Transverse colon (tissue), 4 donors: ENCODE data around the gene TRIM9. TPM values are rescaled to one million over a fixed set of nuclear protein-coding genes. Genes with fewer than 3 reads are reported as not detected.

Source experiments
- DNase-seq: peaks from one replicate; pipeline ENCODE4 v3.0.0-alpha.2; 2019
- H3K27ac ChIP-seq, 4 donors: fragments of 200-600 bp; sonication (generic); 2 replicates each; pipeline ENCODE4 v1.5.1; 2016 to 2018; ENCODE audit warnings: inconsistent platforms in 4 of 4
- H3K27me3 ChIP-seq: fragments of 200-600 bp; sonication (generic); 2 replicates; pipeline ENCODE4 v1.5.1; 2017; ENCODE audit warnings: inconsistent platforms
- H3K36me3 ChIP-seq, 4 donors: fragments of 200-600 bp; sonication (generic); 2 replicates each; pipeline ENCODE4 v1.5.1; 2017 to 2019; ENCODE audit warnings: inconsistent platforms in 4 of 4
- H3K4me1 ChIP-seq, 4 donors: fragments of 200-600 bp; sonication (generic); 2 replicates each; pipeline ENCODE4 v1.5.1; 2017 to 2020; ENCODE audit warnings: inconsistent platforms in 4 of 4
- H3K4me3 ChIP-seq, 4 donors: fragments of 200-600 bp; sonication (generic); 1 replicate in 1 of 4; 2 replicates in 3 of 4; pipeline versions ENCODE4 v1.5.1 to v1.6.1; 2017 to 2019; ENCODE audit warnings: inconsistent platforms in 4 of 4
- H3K9me3 ChIP-seq, 2 donors: fragments of 200-600 bp; sonication (generic); 2 replicates each; pipeline ENCODE4 v1.5.1; 2017 to 2019; ENCODE audit warnings: inconsistent platforms in 2 of 2
- EP300 ChIP-seq: sonication (generic); formaldehyde crosslinking; IDR thresholded peaks from one replicate; pipeline ENCODE4 v1.6.1; 2017; ENCODE audit warnings: antibody characterized with exemption, low read depth
- POLR2A ChIP-seq: fragments of 450-650 bp; IDR thresholded peaks from one replicate; pipeline ENCODE4 v1.6.1; 2016; ENCODE audit warnings: antibody characterized with exemption, mild to moderate bottlenecking, moderate library complexity
- POLR2AphosphoS5 ChIP-seq, 3 donors: sonication (generic); formaldehyde crosslinking; IDR thresholded peaks; one replicate each; pipeline ENCODE4 v1.6.1; 2016; ENCODE audit warnings: antibody characterized with exemption in 3 of 3
- WGBS, 2 donors: methylation state at CpG; one replicate each; pipeline ENCODE4 v1.1.5; 2018; ENCODE audit warnings: low coverage in 1 of 2; 5-methylcytosine and 5-hydroxymethylcytosine counted together
- in situ Hi-C, 4 donors: fragments of 200-750 bp; cut with MboI; loops; one replicate each; pipeline versions ENCODE4 v1.15.0 to v1.15.1; 2017; ENCODE audit warnings: low sequenced_read_pairs in 3 of 4, low pct_ligation_motif_present in 1 of 4, low pct_unique_long_range_greater_than_20kb in 1 of 4
- intact Hi-C: fragments of 100-400 bp; cut with DNase I; formaldehyde crosslinking; loops from one replicate; pipeline ENCODE4 v1.15.1; 2023; ENCODE audit warnings: low total_unique reads
- total RNA-seq, 4 donors: library from RNA; depleted of rRNA; stranded (reverse); fragments of >200 nt; gene quantifications; one replicate each; pipeline ENCODE4 v1.1.0, GENCODE V29; 2016
- TF ChIP-seq, protein P1 (sequence below), 5 experiments: fragments of 200-600 bp in 3 of 5; fragments of 450-650 bp in 2 of 5; sonication (generic) in 3 of 5; IDR thresholded peaks; 1 replicate in 2 of 5; 2 replicates in 3 of 5; pipeline ENCODE4 v1.5.1; 2016 to 2017; ENCODE audit warnings: antibody characterized with exemption in 5 of 5, inconsistent platforms in 3 of 5, mild to moderate bottlenecking in 2 of 5, moderate library complexity in 1 of 5

The TRIM9 gene
- total RNA-seq, 4 donors from 2014 or later: 9.2 to 21.3 (median 16.1) TPM

DNA sequence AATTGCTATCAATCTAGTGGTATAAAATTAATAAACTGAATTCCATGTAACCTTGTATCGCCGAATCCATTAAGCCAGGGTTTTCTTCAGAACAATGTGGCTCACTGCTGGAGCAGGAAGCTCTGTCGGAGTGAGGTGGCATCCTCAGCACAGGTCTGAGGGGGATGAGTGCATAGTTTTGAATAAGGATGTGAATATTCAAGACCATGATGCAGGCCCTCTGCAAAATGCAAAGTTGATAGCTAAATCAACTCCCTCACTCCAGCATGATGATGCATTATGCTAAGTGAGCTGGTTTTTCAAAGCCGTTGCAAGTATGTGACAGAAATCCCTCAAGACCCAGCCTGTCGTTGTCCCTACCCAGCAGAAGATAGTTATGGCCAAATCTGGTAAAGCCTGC, 53.0 kb downstream of the TRIM9 start:
- Histone ChIP-seq H3K27ac (no peak overlapping the region), H3K27me3 (no peaks in the 10 kb centered on the region), H3K4me1 (no peaks in the 10 kb centered on the region), H3K36me3 (no peaks in the 10 kb centered on the region), H3K9me3 (no peaks in the 10 kb centered on the region), H3K4me3 (no peak overlapping the region)
- TF ChIP-seq POLR2AphosphoS5 (IDR thresholded peaks at IDR 0.05) (no peak), POLR2A (no peak), EP300 (no peak)
- TF ChIP-seq, protein P1, sequence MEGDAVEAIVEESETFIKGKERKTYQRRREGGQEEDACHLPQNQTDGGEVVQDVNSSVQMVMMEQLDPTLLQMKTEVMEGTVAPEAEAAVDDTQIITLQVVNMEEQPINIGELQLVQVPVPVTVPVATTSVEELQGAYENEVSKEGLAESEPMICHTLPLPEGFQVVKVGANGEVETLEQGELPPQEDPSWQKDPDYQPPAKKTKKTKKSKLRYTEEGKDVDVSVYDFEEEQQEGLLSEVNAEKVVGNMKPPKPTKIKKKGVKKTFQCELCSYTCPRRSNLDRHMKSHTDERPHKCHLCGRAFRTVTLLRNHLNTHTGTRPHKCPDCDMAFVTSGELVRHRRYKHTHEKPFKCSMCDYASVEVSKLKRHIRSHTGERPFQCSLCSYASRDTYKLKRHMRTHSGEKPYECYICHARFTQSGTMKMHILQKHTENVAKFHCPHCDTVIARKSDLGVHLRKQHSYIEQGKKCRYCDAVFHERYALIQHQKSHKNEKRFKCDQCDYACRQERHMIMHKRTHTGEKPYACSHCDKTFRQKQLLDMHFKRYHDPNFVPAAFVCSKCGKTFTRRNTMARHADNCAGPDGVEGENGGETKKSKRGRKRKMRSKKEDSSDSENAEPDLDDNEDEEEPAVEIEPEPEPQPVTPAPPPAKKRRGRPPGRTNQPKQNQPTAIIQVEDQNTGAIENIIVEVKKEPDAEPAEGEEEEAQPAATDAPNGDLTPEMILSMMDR (IDR thresholded peaks at IDR 0.05): no peak
- intact Hi-C loops: no loop called here
- 76 to 82% methylated on average over 4 to 5 of the region's 5 CpGs for WGBS, 2 donors
- in situ Hi-C loops: no loop called here
- DNase-seq: no peak

GRCh38 chr14:51041108-51041531, 53.8 kb downstream of the TRIM9 start:
- no peak overlapping the region for H3K4me3 ChIP-seq
- H3K27me3 ChIP-seq: no peaks in the 10 kb centered on the region
- WGBS, 2 donors: 65 to 91% methylated on average over 1 to 5 of the region's 5 CpGs
- peak; percentile 23 for DNase-seq
- intact Hi-C loops: no loop called here
- no peaks in the 10 kb centered on the region for H3K4me1 ChIP-seq
- H3K27ac ChIP-seq: no peak overlapping the region
- H3K36me3 ChIP-seq: no peaks in the 10 kb centered on the region
- in situ Hi-C loops: no loop called here
- TF ChIP-seq, protein P1 (IDR thresholded peaks at IDR 0.05): no peak
- TF ChIP-seq EP300 (no peak), POLR2AphosphoS5 (IDR thresholded peaks at IDR 0.05) (no peak), POLR2A (no peak)
- no peaks in the 10 kb centered on the region for H3K9me3 ChIP-seq

DNA sequence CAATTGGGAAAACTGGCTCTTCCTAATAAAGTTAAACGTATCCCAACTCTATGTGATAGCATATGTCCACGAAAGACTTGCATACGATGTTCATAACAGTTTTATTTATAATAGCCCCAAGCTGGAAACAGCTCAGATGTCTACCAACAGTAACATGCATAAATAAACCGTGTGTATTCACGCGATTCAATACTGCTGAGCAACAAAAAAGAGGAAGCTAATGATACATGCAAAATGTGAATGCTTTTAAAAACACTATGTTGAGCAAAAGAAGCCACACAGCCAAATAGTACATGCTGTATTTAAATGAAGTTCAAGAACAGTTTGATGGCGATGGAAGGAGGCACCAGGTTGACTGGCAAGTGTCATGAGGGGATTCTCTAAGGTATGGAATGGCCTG, 55.7 kb downstream of the TRIM9 start:
- DNase-seq: no peak
- no peak overlapping the region for H3K27ac ChIP-seq
- no peaks in the 10 kb centered on the region for H3K9me3 ChIP-seq
- no peaks in the 10 kb centered on the region for H3K36me3 ChIP-seq
- H3K4me1 ChIP-seq: no peaks in the 10 kb centered on the region
- no peak overlapping the region for H3K4me3 ChIP-seq
- intact Hi-C loops (no loop called here), in situ Hi-C loops (no loop called here)
- TF ChIP-seq EP300 (no peak), POLR2AphosphoS5 (IDR thresholded peaks at IDR 0.05) (no peak)
- TF ChIP-seq, protein P1 (IDR thresholded peaks at IDR 0.05): no peak
- H3K27me3 ChIP-seq: no peaks in the 10 kb centered on the region
- 78 to 80% methylated on average over 7 of the region's 7 CpGs for WGBS, 2 donors

- DNase-seq: no peak
- H3K36me3 ChIP-seq: no peaks in the 10 kb centered on the region
- H3K9me3 ChIP-seq: no peaks in the 10 kb centered on the region
- TF ChIP-seq, protein P1 (IDR thresholded peaks at IDR 0.05): no peak
- TF ChIP-seq POLR2AphosphoS5 (IDR thresholded peaks at IDR 0.05) (no peak), EP300 (no peak), POLR2A (no peak)
- in situ Hi-C loops: no loop called here
- H3K4me1 ChIP-seq: no peaks in the 10 kb centered on the region
- H3K27me3 ChIP-seq: no peaks in the 10 kb centered on the region
- H3K4me3 ChIP-seq: no peak overlapping the region
- no peak overlapping the region for H3K27ac ChIP-seq
- intact Hi-C loops: no loop called here
- WGBS, 2 donors: 74 to 77% methylated on average over 8 to 9 of the region's 9 CpGs
Observed at GRCh38 chr14:51035611-51036192, 59.2 kb downstream of the TRIM9 start.
